Right cardiac atrium (tissue), 5 donors: ENCODE results near the gene FAM111B. TPM values are rescaled to one million over a fixed set of nuclear protein-coding genes. Genes with fewer than 3 reads are reported as not detected.

Experiments
- ATAC-seq, 2 donors: fragments of 200-7000 bp; cut with Tn5 transposase; one replicate each; pipeline versions ENCODE4 v1.8.0 to v1.9.1; 2020; ENCODE audit warnings: moderate library complexity in 2 of 2, mild to moderate bottlenecking in 1 of 2
- DNase-seq, 3 donors: peaks; one replicate each; pipeline ENCODE4 v3.0.0-alpha.2; 2020
- H3K27ac ChIP-seq: one replicate; pipeline ENCODE4 v1.5.1; 2013; ENCODE audit warnings: mild to moderate bottlenecking, low read length, control low read depth, moderate library complexity
- H3K27me3 ChIP-seq: one replicate; pipeline ENCODE4 v1.6.1; 2013; ENCODE audit not compliant: control insufficient read depth, insufficient read depth
- H3K4me1 ChIP-seq: one replicate; pipeline ENCODE4 v1.6.1; 2013; ENCODE audit warnings: low read length; ENCODE audit not compliant: control insufficient read depth, insufficient read depth
- H3K4me3 ChIP-seq: one replicate; pipeline ENCODE4 v1.5.1; 2013; ENCODE audit warnings: low read length, control low read depth
- H3K9me3 ChIP-seq: one replicate; pipeline ENCODE4 v1.6.1; 2013; ENCODE audit warnings: low read length; ENCODE audit not compliant: control insufficient read depth
- WGBS: extraction: QIAGEN DNeasy Blood & Tissue Kit; methylation state at CpG from one replicate; pipeline ENCODE4 v1.1.7; 2013; 5-methylcytosine and 5-hydroxymethylcytosine counted together
- intact Hi-C, 4 donors: fragments of 100-400 bp; cut with DNase I; formaldehyde crosslinking; loops; one replicate each; pipeline versions ENCODE4 v1.11.0 to v1.14.0; 2022 to 2023
- polyA plus RNA-seq: library from polyadenylated mRNA; stranded (reverse); fragments of 200-250 nt; gene quantifications from one replicate; pipeline ENCODE4 v1.2.3, GENCODE V29; 2013
- total RNA-seq, 4 donors: library from RNA; stranded (reverse); fragmentation: NEBNext Ultra II Directional; extraction: Animal tissue kit (Norgen Biotek cat#: 25700); gene quantifications; one replicate each; pipeline ENCODE4 v1.2.1, GENCODE V29; 2021
- donor health status: healthy with polysubstance abuse.
- donor health status: DM: no; HTN: yes; CAD: no.
- donor health status: DM: no; HTN: no; CAD: no.
- donor health status: DM: no; HTN: yes; CAD: no; lungs with severe emphysema.
- donor health status: DM: yes; HTN: yes; CAD: no.

FAM111B gene
- total and polyA plus RNA-seq, 5 donors: 0.05 to 2.5 (median 0.54) TPM; not detected in 1

DNA sequence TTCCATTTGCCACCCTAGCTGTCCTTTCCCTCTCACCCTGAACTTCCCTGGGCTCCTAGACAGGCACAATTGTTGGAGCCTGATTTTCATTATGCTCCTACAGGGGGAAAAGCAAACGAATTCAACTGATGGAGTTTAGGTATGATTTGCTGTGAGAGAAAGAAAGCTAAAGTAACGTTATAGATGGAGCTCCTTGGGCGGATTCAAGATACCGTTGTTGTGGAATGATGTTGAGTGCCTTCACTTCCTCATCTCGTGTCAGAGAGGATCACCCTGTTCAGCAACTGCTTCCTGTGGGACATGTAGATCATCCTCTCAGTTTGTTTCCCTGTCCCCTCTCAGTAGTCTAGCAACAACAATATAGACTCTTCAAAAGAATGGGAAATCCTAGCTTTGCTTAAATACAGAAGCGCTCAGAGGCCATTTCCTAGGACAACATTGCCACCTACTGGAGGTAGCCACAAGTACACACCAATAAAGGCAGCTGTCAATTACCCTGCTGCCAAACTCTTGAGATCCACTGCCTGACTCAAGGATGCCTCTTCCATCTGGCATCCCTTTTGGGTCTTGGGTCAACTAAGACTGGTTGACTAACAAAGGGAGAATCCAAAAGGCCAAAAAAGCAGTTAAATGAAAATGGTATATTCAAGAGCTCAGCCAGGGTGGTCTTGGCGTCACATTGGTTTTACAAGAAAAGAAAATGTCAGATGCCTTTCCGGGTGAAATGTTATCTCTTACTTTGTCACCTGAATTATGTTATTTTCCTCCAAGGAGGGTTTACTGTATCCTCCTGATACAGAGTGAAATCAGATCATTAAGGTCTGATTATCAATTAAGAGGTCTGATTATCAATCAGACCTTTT is 51.4 kb downstream of the FAM111B start:
- WGBS: 32% methylated on average over 8 of the region's 8 CpGs
- no peak overlapping the region for H3K4me3 ChIP-seq
- DNase-seq (peak in 1 of 3 donors; percentile 28), ATAC-seq (peak; percentile 80 to 87)
- no peaks in the 10 kb centered on the region for H3K27me3 ChIP-seq
- H3K27ac ChIP-seq: no peak overlapping the region
- H3K9me3 ChIP-seq: no peaks in the 10 kb centered on the region
- intact Hi-C loops: no loop called here
- no peaks in the 10 kb centered on the region for H3K4me1 ChIP-seq

- no peaks in the 10 kb centered on the region for H3K27me3 ChIP-seq
- ATAC-seq (no peak), DNase-seq (no peak)
- no peak overlapping the region for H3K27ac ChIP-seq
- H3K4me1 ChIP-seq: no peaks in the 10 kb centered on the region
- no peak overlapping the region for H3K4me3 ChIP-seq
- intact Hi-C loops: no loop called here
- no peaks in the 10 kb centered on the region for H3K9me3 ChIP-seq
- 58% methylated on average over 3 of the region's 3 CpGs for WGBS
These were observed 57.0 kb downstream of the FAM111B start for GRCh38 chr11:59164028-59164427.

GRCh38 chr11:59171508-59172322 is 64.7 kb downstream of the FAM111B start, which contains the start of gene DTX4:
Gene DTX4, plus strand, starts transcription at chr11:59172132. Its CDS starts 464 bp downstream, at chr11:59172596.
- Histone ChIP-seq H3K4me3 (peak within 1 kb of the TSS; percentile 73), H3K9me3 (no peaks in the 10 kb centered on the region), H3K27ac (peak within 1 kb of the TSS; percentile 2), H3K27me3 (no peaks in the 10 kb centered on the region), H3K4me1 (no peaks in the 10 kb centered on the region)
- ATAC-seq (peak; percentile 96 to 97), DNase-seq (peak; percentile 92 to 98 (median 97))
- WGBS: under 1% methylated on average over 64 of the region's 64 CpGs
- intact Hi-C loops: loop anchor here (1.0 to 5.0 kb wide), 6 partner anchors 35 to 511 kb away; no protein-coding TSS in a partner anchor

DNA sequence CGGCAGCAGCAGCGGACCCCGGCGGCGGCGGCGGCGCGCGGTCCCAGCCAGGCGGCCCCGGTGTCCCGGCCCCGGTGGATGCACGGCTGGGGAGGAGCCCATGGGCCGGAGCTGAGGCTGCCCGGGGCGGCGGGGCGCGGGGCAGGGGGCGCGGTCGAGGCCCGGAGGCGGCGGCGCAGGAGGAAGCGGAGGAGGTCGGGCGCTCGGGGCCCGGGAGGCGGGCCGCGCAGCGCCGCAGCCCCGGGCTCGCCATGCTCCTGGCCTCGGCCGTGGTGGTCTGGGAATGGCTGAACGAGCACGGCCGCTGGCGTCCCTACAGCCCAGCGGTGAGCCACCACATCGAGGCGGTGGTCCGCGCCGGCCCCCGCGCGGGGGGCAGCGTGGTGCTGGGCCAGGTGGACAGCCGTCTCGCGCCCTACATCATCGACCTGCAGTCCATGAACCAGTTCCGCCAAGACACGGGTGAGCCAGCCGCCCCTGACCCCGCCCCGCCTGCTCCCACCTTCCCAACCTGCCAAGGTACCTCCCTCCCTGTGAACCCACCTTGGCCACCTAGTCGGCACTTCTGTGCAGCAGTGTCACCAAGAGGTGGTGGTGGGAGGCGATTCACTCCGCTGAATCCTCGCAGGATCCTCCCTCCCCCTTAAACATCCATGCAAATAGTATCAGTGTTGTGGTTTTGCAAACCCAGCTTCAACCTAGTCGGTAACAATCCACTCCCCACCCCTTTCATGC is 65.5 kb downstream of the FAM111B start:
- Histone ChIP-seq H3K27me3 (no peaks in the 10 kb centered on the region), H3K4me1 (no peaks in the 10 kb centered on the region), H3K9me3 (no peaks in the 10 kb centered on the region), H3K27ac (no peak overlapping the region), H3K4me3 (peak overlapping the region; percentile 73)
- WGBS: under 1% methylated on average over 70 of the region's 70 CpGs
- peak; percentile 22 to 48 for ATAC-seq
- peak in 1 of 3 donors; percentile 71 for DNase-seq
- intact Hi-C loops: loop anchor here (2.0 to 5.0 kb wide), 5 partner anchors 34 to 510 kb away; no protein-coding TSS in a partner anchor

GRCh38 chr11:59173080-59173963 is 66.3 kb downstream of the FAM111B start:
- H3K4me1 ChIP-seq: no peaks in the 10 kb centered on the region
- DNase-seq: peak; percentile 26 to 69 (median 65)
- peak in 1 of 2 donors; percentile 21 for ATAC-seq
- H3K27ac ChIP-seq: no peak overlapping the region
- 9% methylated on average over 37 of the region's 37 CpGs for WGBS
- H3K27me3 ChIP-seq: no peaks in the 10 kb centered on the region
- intact Hi-C loops: loop anchor here (2.0 to 5.0 kb wide), 5 partner anchors 33 to 509 kb away; no protein-coding TSS in a partner anchor
- peak overlapping the region; percentile 73 for H3K4me3 ChIP-seq
- no peaks in the 10 kb centered on the region for H3K9me3 ChIP-seq

DNA sequence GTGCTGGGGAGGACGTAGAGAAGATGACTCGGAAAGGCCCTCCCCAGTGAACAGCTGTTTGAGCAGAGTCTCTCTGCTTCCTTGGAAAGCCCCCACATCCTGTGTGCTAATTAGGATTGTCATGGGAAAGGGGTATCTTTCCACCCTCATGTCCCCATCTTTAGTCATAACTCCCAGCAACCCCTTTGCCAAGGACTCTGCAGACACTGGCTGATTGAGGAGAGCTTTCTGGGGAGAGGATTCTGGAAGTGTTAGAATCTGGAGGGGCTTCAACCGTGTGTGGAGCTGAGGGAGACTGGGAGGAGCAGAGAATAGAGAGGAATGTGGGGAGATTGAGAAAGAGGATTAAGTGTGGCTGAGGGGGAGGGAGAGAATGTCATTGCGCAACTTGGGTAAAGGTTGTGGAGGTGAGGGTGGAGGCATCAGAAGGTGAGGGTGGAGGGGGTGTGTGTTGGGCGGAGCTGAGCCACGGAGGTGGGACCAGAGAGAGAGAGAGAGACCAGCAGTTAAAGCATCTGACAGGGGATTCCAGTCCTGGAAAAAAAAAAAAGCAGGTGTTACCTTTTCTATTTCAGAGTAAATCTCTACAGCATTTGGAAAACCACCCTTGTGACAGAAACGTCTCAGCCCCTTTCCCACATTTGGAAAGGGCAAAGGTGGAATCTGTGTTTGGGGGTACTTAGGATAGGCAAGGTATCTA is 67.1 kb downstream of the FAM111B start:
- WGBS: 52% methylated on average over 7 of the region's 7 CpGs
- Histone ChIP-seq H3K4me1 (no peaks in the 10 kb centered on the region), H3K9me3 (no peaks in the 10 kb centered on the region), H3K27ac (no peak overlapping the region), H3K4me3 (peak overlapping the region; percentile 73), H3K27me3 (no peaks in the 10 kb centered on the region)
- no peak for ATAC-seq
- intact Hi-C loops: loop anchor here (2.0 to 5.0 kb wide), 5 partner anchors 33 to 508 kb away; no protein-coding TSS in a partner anchor
- no peak for DNase-seq

DNA sequence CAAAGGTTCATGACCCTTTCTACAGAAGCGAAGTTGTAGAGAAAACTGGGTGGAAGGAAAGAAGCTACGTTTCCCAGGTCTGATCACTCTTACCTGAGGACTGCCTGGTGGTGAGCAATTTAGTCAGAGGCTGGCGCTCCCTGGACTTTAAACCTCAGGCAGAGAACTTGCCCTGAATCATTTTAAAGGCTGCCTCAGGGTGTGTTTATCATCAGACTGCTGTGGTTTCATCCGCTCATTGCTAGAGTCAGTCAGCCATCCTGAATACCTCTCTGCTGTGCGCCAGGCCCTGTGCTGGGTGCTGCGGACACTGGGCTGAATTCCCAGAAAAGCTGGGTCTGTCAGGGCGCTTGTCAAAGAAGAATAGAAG is 67.6 kb downstream of the FAM111B start:
- H3K27ac ChIP-seq: peak overlapping the region; percentile 17
- H3K9me3 ChIP-seq: peaks cover 2% of the 10 kb centered on the region
- H3K27me3 ChIP-seq: no peaks in the 10 kb centered on the region
- WGBS: 88% methylated on average over 7 of the region's 7 CpGs
- H3K4me1 ChIP-seq: no peaks in the 10 kb centered on the region
- H3K4me3 ChIP-seq: no peak overlapping the region
- intact Hi-C loops: loop anchor here in 2 of 4 donors (5.0 kb wide), 3 partner anchors 33 to 508 kb away; no protein-coding TSS in a partner anchor
- DNase-seq (no peak), ATAC-seq (no peak)

GRCh38 chr11:59175091-59175501 is 68.1 kb downstream of the FAM111B start:
- DNase-seq: no peak
- intact Hi-C loops: no loop called here
- 54% methylated on average over 4 of the region's 4 CpGs for WGBS
- no peak overlapping the region for H3K4me3 ChIP-seq
- no peaks in the 10 kb centered on the region for H3K4me1 ChIP-seq
- H3K9me3 ChIP-seq: peaks cover 2% of the 10 kb centered on the region
- H3K27ac ChIP-seq: no peak overlapping the region
- no peaks in the 10 kb centered on the region for H3K27me3 ChIP-seq
- no peak for ATAC-seq

- no peaks in the 10 kb centered on the region for H3K4me1 ChIP-seq
- H3K27ac ChIP-seq: no peak overlapping the region
- no peak overlapping the region for H3K4me3 ChIP-seq
- H3K9me3 ChIP-seq: peaks cover 2% of the 10 kb centered on the region
- no peak for ATAC-seq
- DNase-seq: no peak
- intact Hi-C loops: no loop called here
- WGBS: 85% methylated on average over 7 of the region's 7 CpGs
- no peaks in the 10 kb centered on the region for H3K27me3 ChIP-seq
These were observed 69.3 kb downstream of the FAM111B start for GRCh38 chr11:59176330-59176729.
